ENCODE measurements around the gene ERP29.

The ERP29 gene

GRCh38 chr12:112046003-112046402 is 32.8 kb downstream of the ERP29 start:
- no peak for DNase-seq

- DNase-seq: no peak
These were observed 36.1 kb downstream of the ERP29 start for GRCh38 chr12:112049351-112049750.

- no peak for DNase-seq
These were observed 47.9 kb downstream of the ERP29 start for GRCh38 chr12:112061137-112061536.

- DNase-seq: no peak
These were observed 50.0 kb downstream of the ERP29 start for GRCh38 chr12:112063273-112063672.

GRCh38 chr12:112066566-112066965 is 53.3 kb downstream of the ERP29 start:
- no peak for DNase-seq

Measured in NCI-H2227 treated with DMSO at 0.1 percent for 48 hours (cell line).